ENCODE measurements around the gene HOMER2. TPM values are rescaled to one million over a fixed set of nuclear protein-coding genes. Genes with fewer than 3 reads are reported as not detected.

Gene HOMER2
- total and polyA plus RNA-seq, 9 of the 15 experiments (the other 6 are each of a cell fraction or from before 2014, with no cell fraction given), result 0.13 to 0.47 (median 0.29) TPM; not detected in 1

DNA sequence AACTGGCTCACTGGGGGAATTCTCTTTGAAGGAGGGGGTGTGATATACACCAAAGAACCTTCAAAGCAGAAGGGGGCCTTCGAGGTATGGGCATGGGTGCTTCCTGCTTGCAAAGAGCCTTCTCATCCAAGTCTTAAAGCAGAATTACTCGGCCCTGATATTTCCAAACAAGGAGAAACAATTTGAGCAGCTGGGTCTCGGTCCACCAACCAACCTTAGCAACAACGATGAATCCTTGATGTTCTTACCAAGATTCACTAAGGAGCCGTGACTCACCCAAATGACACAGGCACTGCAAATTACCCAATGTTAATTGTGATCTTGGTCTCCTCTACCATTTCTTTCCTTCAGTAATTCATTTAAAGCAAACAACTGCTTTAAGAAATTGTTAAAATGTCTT, 7.7 kb downstream of the HOMER2 start:
- no peak for FAIRE-seq
- ChIA-PET CTCF (ENCODE audit: low intra/inter-chr PET ratio) (interaction anchor here (0.7 kb wide), 1 partner anchor 889 kb away, joined by 3 read pairs; no protein-coding TSS in a partner anchor), POLR2A (no interaction called here)
- 0% methylated on average over 5 of the region's 5 CpGs for WGBS (ENCODE audit: insufficient coverage, low coverage, missing lambda C conversion rate)
- H3K79me2 ChIP-seq (ENCODE audit: control insufficient read depth, insufficient read depth, low read length), result no peaks in the 10 kb centered on the region
- H3K4me1 ChIP-seq (replicated peaks in 1 of 2; ENCODE audit: control insufficient read depth in 2 of 2, insufficient read depth in 2 of 2, low read length in 2 of 2), result no peaks in the 10 kb centered on the region
- TF ChIP-seq DPF2 (IDR thresholded peaks at IDR 0.05), result no peak
- TF ChIP-seq SUPT5H (IDR thresholded peaks at IDR 0.05), result no peak
- TF ChIP-seq RAD21 (CRISPR knock-in tag; conservative IDR thresholded peaks at IDR 0.05 in 1 of 2, IDR thresholded peaks at IDR 0.05 in 1 of 2), result no peak
- TF ChIP-seq FOXO4 (CRISPR knock-in tag; IDR thresholded peaks at IDR 0.05), result no peak
- no peak for TF ChIP-seq KLF1 (tag; IDR thresholded peaks at IDR 0.05)
- TF ChIP-seq XRCC5 (IDR thresholded peaks at IDR 0.05; ENCODE audit: low read depth, low read length), result no peak
- TF ChIP-seq NR4A1 (CRISPR knock-in tag; IDR thresholded peaks at IDR 0.05), result no peak
- TF ChIP-seq NR4A1 (tag; IDR thresholded peaks at IDR 0.05), result no peak
- no peak for TF ChIP-seq ZNF77 (CRISPR knock-in tag; IDR thresholded peaks at IDR 0.05)
- TF ChIP-seq HDAC1 (IDR thresholded peaks at IDR 0.05), result no peak
- TF ChIP-seq, protein P1, sequence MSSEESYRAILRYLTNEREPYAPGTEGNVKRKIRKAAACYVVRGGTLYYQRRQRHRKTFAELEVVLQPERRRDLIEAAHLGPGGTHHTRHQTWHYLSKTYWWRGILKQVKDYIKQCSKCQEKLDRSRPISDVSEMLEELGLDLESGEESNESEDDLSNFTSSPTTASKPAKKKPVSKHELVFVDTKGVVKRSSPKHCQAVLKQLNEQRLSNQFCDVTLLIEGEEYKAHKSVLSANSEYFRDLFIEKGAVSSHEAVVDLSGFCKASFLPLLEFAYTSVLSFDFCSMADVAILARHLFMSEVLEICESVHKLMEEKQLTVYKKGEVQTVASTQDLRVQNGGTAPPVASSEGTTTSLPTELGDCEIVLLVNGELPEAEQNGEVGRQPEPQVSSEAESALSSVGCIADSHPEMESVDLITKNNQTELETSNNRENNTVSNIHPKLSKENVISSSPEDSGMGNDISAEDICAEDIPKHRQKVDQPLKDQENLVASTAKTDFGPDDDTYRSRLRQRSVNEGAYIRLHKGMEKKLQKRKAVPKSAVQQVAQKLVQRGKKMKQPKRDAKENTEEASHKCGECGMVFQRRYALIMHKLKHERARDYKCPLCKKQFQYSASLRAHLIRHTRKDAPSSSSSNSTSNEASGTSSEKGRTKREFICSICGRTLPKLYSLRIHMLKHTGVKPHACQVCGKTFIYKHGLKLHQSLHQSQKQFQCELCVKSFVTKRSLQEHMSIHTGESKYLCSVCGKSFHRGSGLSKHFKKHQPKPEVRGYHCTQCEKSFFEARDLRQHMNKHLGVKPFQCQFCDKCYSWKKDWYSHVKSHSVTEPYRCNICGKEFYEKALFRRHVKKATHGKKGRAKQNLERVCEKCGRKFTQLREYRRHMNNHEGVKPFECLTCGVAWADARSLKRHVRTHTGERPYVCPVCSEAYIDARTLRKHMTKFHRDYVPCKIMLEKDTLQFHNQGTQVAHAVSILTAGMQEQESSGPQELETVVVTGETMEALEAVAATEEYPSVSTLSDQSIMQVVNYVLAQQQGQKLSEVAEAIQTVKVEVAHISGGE (CRISPR knock-in tag; IDR thresholded peaks at IDR 0.05), result no peak
- TF ChIP-seq RNF219 (CRISPR knock-in tag; IDR thresholded peaks at IDR 0.05), result no peak
- no peak overlapping the region for H3K4me2 ChIP-seq (ENCODE audit: insufficient read depth, low read length)
- in situ Hi-C loops (cut with MboI) (no loop called here), intact Hi-C loops (cut with micrococcal nuclease) (no loop called here)
- no peak for ATAC-seq
- H3K9me1 ChIP-seq (ENCODE audit: control insufficient read depth, insufficient read depth, low read length), result no peaks in the 10 kb centered on the region
- H3K9ac ChIP-seq (ENCODE audit: insufficient read depth in 1 of 2, low read depth in 2 of 2, low read length in 2 of 2), result no peak overlapping the region
- peaks cover 54 to 59% of the 10 kb centered on the region in 2 experiments for H3K27me3 ChIP-seq (ENCODE audit: control insufficient read depth in 2 of 2, insufficient read depth in 2 of 2, low read length in 2 of 2)
- no peaks in the 10 kb centered on the region for H3K9me3 ChIP-seq (replicated peaks; ENCODE audit: control insufficient read depth, insufficient read depth, low read depth, low read length)
- H3K4me3 ChIP-seq, result no peak overlapping the region
- BruUV-seq (replicated peaks), result no TSS peak
- H3K36me3 ChIP-seq (ENCODE audit: control insufficient read depth, insufficient read depth, low read length), result no peaks in the 10 kb centered on the region
- no peak overlapping the region for H3K27ac ChIP-seq (ENCODE audit: extremely low read depth, low read depth, low read length)
- no peak for DNase-seq (ENCODE audit: extremely low read depth in 1 of 4, low spot score in 3 of 4)
- no peaks in the 10 kb centered on the region for H4K20me1 ChIP-seq (replicated peaks; ENCODE audit: control insufficient read depth, insufficient read depth, low read length)
- H2AFZ ChIP-seq (ENCODE audit: low read depth, low read length), result no peak overlapping the region

All from K562 (cell line).